AG09319 (cell line): ENCODE results near the gene SLX4IP.

ENCODE experiments used
- DNase-seq: peaks from one replicate; pipeline ENCODE4 v3.0.0-alpha.2; 2010; ENCODE audit warnings: low read depth; ENCODE audit errors: extremely low read depth
- TF ChIP-seq, protein P1 (sequence below): IDR thresholded peaks from 2 replicates; pipeline ENCODE4 v1.5.1; 2011; ENCODE audit warnings: low read depth, mild to moderate bottlenecking, inconsistent platforms, low read length, moderate library complexity

The SLX4IP gene

DNA sequence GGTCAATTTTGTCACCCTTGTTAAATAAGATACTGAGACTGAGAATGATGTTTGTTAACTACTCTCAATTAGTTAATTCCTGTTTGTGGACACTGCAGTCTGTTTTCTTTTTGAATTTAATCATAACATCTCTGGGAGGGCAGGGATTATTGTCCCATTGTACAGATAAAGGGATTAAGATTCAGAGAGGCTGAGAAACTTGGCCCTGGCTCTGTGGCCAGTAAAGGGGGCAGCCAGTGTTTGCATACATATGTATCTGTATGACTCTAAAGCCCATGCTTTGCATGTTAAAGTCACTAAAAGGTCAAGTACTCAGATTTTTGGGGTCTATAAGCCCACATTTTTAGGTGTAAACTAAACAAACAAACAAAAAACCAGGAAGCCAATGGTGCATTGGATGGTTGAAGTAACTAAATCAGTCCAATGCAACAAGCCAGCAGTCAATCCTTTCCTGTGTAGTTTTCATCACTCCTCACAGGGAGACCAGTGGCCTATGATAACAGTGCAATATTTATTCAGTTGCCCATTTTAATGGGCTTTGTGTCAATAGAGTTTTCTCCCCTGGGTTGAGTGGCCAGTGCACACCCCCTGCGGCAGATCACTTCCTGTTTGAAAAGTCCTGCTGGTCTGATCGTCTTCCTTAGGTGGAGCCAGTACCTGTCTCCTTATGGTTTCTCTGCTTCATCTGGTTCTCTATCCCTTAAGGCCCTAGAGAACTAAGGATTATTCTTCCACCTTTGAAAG lies 106.7 kb downstream of the SLX4IP start:
- no peak for DNase-seq

DNA sequence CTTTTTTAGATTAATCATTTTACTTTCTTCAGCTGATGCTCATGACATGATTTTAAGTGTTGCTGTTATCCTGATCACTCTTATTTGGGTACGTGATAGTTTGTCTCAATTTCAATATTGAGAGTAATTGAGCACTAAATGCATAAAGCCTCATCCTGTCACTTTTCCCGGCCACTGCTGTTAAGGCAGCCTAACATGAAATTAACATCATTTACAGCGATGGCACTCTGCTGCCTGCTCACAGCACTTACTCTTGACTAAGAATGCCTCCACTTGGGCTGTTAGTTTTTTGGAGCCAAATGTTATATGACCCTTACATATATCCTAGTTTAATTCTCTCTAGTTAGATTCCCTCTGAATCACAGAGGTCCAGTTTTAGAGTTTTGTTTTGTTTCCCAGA lies 107.3 kb downstream of the SLX4IP start:
- TF ChIP-seq, protein P1, sequence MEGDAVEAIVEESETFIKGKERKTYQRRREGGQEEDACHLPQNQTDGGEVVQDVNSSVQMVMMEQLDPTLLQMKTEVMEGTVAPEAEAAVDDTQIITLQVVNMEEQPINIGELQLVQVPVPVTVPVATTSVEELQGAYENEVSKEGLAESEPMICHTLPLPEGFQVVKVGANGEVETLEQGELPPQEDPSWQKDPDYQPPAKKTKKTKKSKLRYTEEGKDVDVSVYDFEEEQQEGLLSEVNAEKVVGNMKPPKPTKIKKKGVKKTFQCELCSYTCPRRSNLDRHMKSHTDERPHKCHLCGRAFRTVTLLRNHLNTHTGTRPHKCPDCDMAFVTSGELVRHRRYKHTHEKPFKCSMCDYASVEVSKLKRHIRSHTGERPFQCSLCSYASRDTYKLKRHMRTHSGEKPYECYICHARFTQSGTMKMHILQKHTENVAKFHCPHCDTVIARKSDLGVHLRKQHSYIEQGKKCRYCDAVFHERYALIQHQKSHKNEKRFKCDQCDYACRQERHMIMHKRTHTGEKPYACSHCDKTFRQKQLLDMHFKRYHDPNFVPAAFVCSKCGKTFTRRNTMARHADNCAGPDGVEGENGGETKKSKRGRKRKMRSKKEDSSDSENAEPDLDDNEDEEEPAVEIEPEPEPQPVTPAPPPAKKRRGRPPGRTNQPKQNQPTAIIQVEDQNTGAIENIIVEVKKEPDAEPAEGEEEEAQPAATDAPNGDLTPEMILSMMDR, result no peak
- no peak for DNase-seq

More for the DNA sequence above, 106.7 kb downstream of the SLX4IP start:
- TF ChIP-seq, protein P1, result no peak

DNA sequence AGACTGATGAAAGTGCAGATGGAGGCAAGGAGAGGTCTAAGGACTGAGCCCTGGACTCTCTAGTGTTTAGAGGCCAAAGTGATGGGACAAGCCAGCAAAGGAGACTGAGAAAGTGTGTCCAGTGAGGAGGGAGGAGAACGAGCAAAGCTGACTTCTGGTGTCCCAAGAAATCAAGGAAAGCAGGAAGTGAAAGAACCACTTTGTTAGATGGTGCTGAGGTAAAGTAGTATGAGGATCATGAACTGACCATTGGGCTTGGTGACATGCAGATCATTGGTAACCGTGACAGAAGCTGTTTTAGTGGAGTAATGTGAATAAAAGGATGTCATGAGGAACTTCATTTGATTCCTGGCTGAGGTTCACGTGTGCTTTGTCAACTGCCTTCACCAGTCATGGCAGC lies 108.4 kb downstream of the SLX4IP start:
- TF ChIP-seq, protein P1, result no peak
- no peak for DNase-seq

DNA sequence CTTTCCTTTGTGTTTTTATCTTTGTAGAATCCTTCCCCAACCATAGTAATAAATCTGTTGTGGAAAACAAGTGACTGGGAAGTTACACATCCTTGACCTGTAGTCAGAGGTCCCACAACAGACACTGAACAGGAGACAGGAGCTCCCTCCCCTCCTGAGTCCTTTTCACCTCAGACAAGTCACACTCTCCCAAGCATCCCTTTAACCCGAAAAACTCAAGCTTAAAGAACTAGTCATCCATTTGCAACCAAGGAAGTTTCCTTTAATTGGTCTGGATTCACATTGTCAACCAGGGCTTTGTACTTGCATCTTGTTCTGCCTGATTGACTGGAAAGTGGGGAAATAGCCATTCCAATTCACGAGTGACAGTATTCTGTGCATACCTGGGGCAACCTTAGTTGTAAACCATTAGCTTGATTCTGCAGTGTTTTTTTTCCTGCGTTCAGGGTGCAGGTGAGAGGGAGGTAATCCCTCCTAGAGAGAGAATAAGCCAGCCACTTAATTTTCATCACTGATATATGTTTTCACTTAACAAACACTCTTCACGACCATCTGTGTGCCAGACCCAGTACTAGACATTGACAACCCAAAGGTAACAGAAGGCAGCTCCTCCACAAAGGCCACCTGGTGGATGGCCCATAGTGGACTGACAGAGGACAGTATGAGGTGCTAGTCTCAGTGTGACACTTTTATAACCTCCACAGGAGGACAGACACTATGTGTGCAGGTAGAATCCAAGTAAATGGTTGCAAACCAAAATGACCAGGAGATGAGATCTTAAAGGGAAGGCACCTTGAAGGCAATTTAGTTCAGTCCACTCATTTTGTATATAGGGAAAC lies 112.4 kb downstream of the SLX4IP start:
- TF ChIP-seq, protein P1, result no peak
- no peak for DNase-seq

DNA sequence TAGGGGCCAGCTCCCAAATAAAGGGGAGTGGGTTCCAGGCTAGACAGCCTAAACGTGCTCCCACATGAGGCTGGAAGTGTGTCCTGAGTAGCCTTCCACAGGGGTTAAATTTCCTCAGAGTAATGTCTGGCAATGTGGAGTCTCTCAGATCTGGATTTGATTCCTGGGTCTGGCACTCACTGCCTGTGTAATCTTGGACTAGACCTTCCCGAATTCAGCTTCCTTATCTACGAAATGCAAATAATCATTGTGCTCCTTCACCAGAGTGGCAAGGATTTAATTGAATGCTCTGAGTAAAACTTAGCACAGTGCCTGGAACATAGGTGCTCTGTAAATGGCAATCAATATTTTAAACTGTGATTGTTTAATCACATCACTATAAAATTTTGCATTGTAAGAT lies 114.4 kb downstream of the SLX4IP start:
- no peak for DNase-seq
- TF ChIP-seq, protein P1, result no peak

DNA sequence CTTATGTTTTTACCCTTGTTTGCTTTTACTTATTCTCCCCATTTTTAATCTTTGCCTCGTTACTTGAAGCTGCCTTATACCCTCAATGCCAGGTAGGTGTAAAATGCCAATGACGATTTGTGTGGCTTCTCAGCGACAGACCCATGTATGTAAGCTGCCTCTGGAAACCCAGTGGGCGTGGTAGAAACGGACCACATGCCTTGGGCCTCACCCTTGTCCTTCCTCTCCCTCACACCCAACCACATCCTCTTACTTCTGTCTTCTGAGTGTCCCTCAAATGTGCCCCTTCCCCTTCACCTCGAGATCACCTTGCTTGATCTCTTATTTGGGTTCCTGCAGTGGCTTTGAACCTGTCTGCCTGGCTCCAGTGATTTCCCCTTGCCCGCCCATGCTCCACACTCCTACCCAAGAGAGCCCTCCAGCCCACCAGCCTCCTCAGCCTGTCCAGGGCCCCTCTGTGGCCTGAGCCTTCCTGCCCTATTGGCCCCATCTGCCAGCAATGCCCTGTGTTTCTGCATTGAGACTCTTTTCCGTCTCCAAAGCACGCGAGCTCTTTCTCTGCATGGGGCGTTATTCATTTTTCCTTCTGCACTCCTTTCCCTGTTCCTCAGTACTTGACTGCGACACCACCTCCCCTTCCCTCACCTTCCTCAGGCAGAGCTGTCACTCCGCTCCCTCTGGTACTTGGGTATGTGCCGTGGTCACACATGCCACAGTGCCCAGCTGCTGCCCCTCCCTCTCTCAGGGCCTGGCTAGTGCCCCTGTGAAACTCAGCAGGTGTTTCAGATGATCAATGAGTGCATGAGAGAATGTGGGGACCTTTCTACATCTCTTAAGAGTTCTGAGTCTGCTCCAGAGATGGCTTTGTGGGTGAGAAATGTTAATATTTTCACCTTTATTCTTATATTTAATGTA lies 115.4 kb downstream of the SLX4IP start:
- no peak for DNase-seq
- TF ChIP-seq, protein P1, result no peak
